ENCODE measurements around the gene TECPR1. TPM values are rescaled to one million over a fixed set of nuclear protein-coding genes. Genes with fewer than 3 reads are reported as not detected.

Gene TECPR1
- polyA plus RNA-seq, 2 of the 4 experiments (the other 2 are of a cell fraction), result 2.5 to 11.1 TPM

DNA sequence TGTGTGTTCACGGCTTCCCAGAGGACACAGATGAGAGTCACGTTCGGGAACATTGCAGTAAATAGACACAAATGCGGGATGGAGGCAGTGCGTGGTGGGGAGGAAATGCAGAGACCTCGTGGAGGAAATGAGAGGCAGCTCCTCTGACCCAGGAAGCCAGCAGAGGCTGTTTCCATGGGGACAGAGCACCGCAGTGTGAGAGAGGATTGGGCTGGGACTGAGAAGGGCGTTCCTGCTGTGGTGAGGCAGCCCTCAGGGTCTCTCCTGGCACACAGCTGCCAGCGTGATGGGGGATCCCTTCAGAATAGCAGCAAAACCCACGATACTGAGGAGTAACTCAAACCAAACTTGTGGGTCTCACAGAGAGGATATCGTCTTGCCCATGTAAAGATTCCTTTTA is 62.5 kb downstream of the TECPR1 start:
- CTCF ChIA-PET, result no interaction called here
- ATAC-seq, result no peak
- Histone ChIP-seq H3K4me1 (no peaks in the 10 kb centered on the region), H3K4me2 (no peak overlapping the region), H3K9me3 (no peaks in the 10 kb centered on the region), H3K4me3 (no peak overlapping the region), H3K27ac (no peak overlapping the region)
- no peak for DNase-seq (ENCODE audit: low read depth in 1 of 2, low spot score in 1 of 2)
- FAIRE-seq, result no peak
- TF ChIP-seq EHF (CRISPR knock-in tag; IDR thresholded peaks at IDR 0.05) (no peak), FOXS1 (CRISPR knock-in tag; IDR thresholded peaks at IDR 0.05) (no peak), ZSCAN20 (CRISPR knock-in tag; IDR thresholded peaks at IDR 0.05) (no peak), EHMT2 (IDR thresholded peaks at IDR 0.05; ENCODE audit: low read depth) (no peak), MAZ (IDR thresholded peaks at IDR 0.05; ENCODE audit: borderline replicate concordance, low read depth, low read length) (no peak), EP300 (IDR thresholded peaks at IDR 0.05) (no peak), NFE2L2 (conservative IDR thresholded peaks at IDR 0.05; ENCODE audit: low read length) (no peak), RCOR1 (IDR thresholded peaks at IDR 0.05; ENCODE audit: low read depth, low read length) (no peak), ZNF302 (CRISPR knock-in tag; IDR thresholded peaks at IDR 0.05) (no peak), POLR2AphosphoS2 (conservative IDR thresholded peaks at IDR 0.05; ENCODE audit: low read length) (no peak)
- TF ChIP-seq, protein P1, sequence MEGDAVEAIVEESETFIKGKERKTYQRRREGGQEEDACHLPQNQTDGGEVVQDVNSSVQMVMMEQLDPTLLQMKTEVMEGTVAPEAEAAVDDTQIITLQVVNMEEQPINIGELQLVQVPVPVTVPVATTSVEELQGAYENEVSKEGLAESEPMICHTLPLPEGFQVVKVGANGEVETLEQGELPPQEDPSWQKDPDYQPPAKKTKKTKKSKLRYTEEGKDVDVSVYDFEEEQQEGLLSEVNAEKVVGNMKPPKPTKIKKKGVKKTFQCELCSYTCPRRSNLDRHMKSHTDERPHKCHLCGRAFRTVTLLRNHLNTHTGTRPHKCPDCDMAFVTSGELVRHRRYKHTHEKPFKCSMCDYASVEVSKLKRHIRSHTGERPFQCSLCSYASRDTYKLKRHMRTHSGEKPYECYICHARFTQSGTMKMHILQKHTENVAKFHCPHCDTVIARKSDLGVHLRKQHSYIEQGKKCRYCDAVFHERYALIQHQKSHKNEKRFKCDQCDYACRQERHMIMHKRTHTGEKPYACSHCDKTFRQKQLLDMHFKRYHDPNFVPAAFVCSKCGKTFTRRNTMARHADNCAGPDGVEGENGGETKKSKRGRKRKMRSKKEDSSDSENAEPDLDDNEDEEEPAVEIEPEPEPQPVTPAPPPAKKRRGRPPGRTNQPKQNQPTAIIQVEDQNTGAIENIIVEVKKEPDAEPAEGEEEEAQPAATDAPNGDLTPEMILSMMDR (IDR thresholded peaks at IDR 0.05), result no peak
- POLR2A ChIA-PET, result no interaction called here
- WGBS (ENCODE audit: missing lambda C conversion rate), result 94% methylated on average over 11 of the region's 11 CpGs

DNA sequence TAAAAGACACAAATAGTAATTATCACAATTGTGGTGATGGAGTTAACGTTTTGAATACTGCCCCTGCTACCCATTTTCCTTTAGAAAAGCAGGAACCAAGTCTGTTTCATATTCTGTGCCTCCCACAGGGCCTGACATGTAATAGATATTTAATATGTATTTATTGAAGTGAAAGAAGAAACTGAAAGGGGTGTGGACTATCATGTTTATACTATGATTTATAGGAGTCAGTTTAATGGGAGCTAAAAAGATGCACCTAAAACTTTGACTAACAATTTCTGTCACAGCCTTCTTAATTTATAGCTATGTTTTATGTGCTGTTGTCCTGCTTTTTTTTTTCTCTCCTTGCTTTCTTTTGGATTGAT is 64.9 kb downstream of the TECPR1 start:
- Histone ChIP-seq H3K9me3 (no peaks in the 10 kb centered on the region), H3K4me3 (no peak overlapping the region), H3K4me1 (no peaks in the 10 kb centered on the region), H3K4me2 (no peak overlapping the region), H3K27ac (no peak overlapping the region)
- POLR2A ChIA-PET, result no interaction called here
- WGBS (ENCODE audit: missing lambda C conversion rate), result 78% methylated on average over 1 of the region's 1 CpG
- ATAC-seq (no peak), DNase-seq (ENCODE audit: low read depth in 1 of 2, low spot score in 1 of 2) (no peak), FAIRE-seq (no peak)
- CTCF ChIA-PET, result interaction anchor here (1.7 kb wide), 1 partner anchor 18 kb away, joined by 5 read pairs; no protein-coding TSS in a partner anchor
- TF ChIP-seq CBX8 (IDR thresholded peaks at IDR 0.05) (no peak), NPAS2 (CRISPR knock-in tag; IDR thresholded peaks at IDR 0.05; ENCODE audit: borderline replicate concordance) (no peak), MAZ (IDR thresholded peaks at IDR 0.05; ENCODE audit: borderline replicate concordance, low read depth, low read length) (no peak), MYC (IDR thresholded peaks at IDR 0.05; ENCODE audit: borderline replicate concordance, low read length) (no peak), CHD4 (IDR thresholded peaks at IDR 0.05; ENCODE audit: borderline replicate concordance) (no peak), JUN (IDR thresholded peaks at IDR 0.05) (no peak), GATA3 (IDR thresholded peaks at IDR 0.05; ENCODE audit: borderline replicate concordance) (no peak), SREBF2 (IDR thresholded peaks at IDR 0.05) (no peak), EHMT2 (IDR thresholded peaks at IDR 0.05; ENCODE audit: low read depth) (no peak), POLR2AphosphoS2 (conservative IDR thresholded peaks at IDR 0.05; ENCODE audit: low read length) (no peak), CHD2 (IDR thresholded peaks at IDR 0.05; ENCODE audit: low read length, partially characterized antibody) (no peak), RARB (CRISPR knock-in tag; IDR thresholded peaks at IDR 0.05) (no peak), FOSB (CRISPR knock-in tag; IDR thresholded peaks at IDR 0.05) (no peak), HOXB5 (CRISPR knock-in tag; IDR thresholded peaks at IDR 0.05) (no peak), POLR2A (IDR thresholded peaks at IDR 0.05; ENCODE audit: low read length) (no peak), KDM1A (IDR thresholded peaks at IDR 0.05; ENCODE audit: low read depth) (no peak)
- TF ChIP-seq, protein P2, sequence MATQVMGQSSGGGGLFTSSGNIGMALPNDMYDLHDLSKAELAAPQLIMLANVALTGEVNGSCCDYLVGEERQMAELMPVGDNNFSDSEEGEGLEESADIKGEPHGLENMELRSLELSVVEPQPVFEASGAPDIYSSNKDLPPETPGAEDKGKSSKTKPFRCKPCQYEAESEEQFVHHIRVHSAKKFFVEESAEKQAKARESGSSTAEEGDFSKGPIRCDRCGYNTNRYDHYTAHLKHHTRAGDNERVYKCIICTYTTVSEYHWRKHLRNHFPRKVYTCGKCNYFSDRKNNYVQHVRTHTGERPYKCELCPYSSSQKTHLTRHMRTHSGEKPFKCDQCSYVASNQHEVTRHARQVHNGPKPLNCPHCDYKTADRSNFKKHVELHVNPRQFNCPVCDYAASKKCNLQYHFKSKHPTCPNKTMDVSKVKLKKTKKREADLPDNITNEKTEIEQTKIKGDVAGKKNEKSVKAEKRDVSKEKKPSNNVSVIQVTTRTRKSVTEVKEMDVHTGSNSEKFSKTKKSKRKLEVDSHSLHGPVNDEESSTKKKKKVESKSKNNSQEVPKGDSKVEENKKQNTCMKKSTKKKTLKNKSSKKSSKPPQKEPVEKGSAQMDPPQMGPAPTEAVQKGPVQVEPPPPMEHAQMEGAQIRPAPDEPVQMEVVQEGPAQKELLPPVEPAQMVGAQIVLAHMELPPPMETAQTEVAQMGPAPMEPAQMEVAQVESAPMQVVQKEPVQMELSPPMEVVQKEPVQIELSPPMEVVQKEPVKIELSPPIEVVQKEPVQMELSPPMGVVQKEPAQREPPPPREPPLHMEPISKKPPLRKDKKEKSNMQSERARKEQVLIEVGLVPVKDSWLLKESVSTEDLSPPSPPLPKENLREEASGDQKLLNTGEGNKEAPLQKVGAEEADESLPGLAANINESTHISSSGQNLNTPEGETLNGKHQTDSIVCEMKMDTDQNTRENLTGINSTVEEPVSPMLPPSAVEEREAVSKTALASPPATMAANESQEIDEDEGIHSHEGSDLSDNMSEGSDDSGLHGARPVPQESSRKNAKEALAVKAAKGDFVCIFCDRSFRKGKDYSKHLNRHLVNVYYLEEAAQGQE (IDR thresholded peaks at IDR 0.05), result no peak
- TF ChIP-seq, protein P3, sequence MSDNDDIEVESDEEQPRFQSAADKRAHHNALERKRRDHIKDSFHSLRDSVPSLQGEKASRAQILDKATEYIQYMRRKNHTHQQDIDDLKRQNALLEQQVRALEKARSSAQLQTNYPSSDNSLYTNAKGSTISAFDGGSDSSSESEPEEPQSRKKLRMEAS (IDR thresholded peaks at IDR 0.05), result no peak
- TF ChIP-seq, protein P4, sequence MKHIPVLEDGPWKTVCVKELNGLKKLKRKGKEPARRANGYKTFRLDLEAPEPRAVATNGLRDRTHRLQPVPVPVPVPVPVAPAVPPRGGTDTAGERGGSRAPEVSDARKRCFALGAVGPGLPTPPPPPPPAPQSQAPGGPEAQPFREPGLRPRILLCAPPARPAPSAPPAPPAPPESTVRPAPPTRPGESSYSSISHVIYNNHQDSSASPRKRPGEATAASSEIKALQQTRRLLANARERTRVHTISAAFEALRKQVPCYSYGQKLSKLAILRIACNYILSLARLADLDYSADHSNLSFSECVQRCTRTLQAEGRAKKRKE (CRISPR knock-in tag; IDR thresholded peaks at IDR 0.05; ENCODE audit: low read depth), result no peak
- TF ChIP-seq, protein P5, sequence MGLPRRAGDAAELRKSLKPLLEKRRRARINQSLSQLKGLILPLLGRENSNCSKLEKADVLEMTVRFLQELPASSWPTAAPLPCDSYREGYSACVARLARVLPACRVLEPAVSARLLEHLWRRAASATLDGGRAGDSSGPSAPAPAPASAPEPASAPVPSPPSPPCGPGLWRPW (IDR thresholded peaks at IDR 0.05), result no peak
